GM23248 (cell line): Measurements from ENCODE around the gene TTC3.

Experiments used
- EZH2 ChIP-seq: fragments of 200-600 bp; sonication (generic); IDR thresholded peaks from 2 replicates; pipeline ENCODE4 v1.6.1; 2018; ENCODE audit warnings: antibody characterized with exemption, mild to moderate bottlenecking; ENCODE audit not compliant: insufficient read depth, poor library complexity, severe bottlenecking
- EZH2phosphoT487 ChIP-seq: fragments of 200-600 bp; sonication (generic); IDR thresholded peaks from 2 replicates; pipeline ENCODE4 v1.6.1; 2018; ENCODE audit warnings: antibody characterized with exemption, moderate library complexity, mild to moderate bottlenecking, low read depth; ENCODE audit not compliant: insufficient read depth

GRCh38 chr21:37197746-37198145 is 124.7 kb downstream of the TTC3 start:
- TF ChIP-seq EZH2, result no peak
- no peak for TF ChIP-seq EZH2phosphoT487
